ENCODE data around the gene HSPA14.

HSPA14 gene

GRCh38 chr10:14878266-14879123 lies 40.4 kb downstream of the HSPA14 start, which contains the start of gene SUV39H2:
SUV39H2 (plus strand) TSS chr10:14878866; CDS start chr10:14878889, 23 bp downstream.
- Histone ChIP-seq H3F3A (ENCODE audit: insufficient read depth, low read length) (0 out of 2 replicates have a peak, but pooled peaks cover 2% of the 10 kb centered on the region), H2AFZ (ENCODE audit: low read length) (no peak within 1 kb of the TSS; the same call in 1 of the 2 replicates), H3K27ac (ENCODE audit: low read depth, low read length, poor library complexity, severe bottlenecking) (peak within 1 kb of the TSS; percentile 41), H3K79me2 (ENCODE audit: insufficient read depth, low read length) (peaks cover 51% of the 10 kb centered on the region), H3K9me2 (ENCODE audit: low read depth, low read length) (no peaks in the 10 kb centered on the region), H3K9me3 (ENCODE audit: low read length) (no peaks in the 10 kb centered on the region), H3K4me3 (ENCODE audit: low read depth, low read length, poor library complexity, severe bottlenecking) (peak within 1 kb of the TSS; percentile 81), H3K4me1 (ENCODE audit: insufficient read depth, low read length, severe bottlenecking) (peaks cover 30% of the 10 kb centered on the region), H3K36me3 (ENCODE audit: insufficient read depth, low read length) (peaks cover 18% of the 10 kb centered on the region; the same call in 1 of the 2 replicates), H4K20me1 (ENCODE audit: insufficient read depth, low read length) (no peaks in the 10 kb centered on the region), H3K9ac (ENCODE audit: low read length) (peak within 1 kb of the TSS; percentile 91), H3K4me2 (ENCODE audit: low read length) (peak within 1 kb of the TSS; percentile 93), H3K27me3 (ENCODE audit: insufficient read depth, low read length) (no peaks in the 10 kb centered on the region)
- no peak for TF ChIP-seq CTCF (IDR thresholded peaks at IDR 0.05; ENCODE audit: low read length)
- TF ChIP-seq EZH2 (IDR thresholded peaks at IDR 0.05; ENCODE audit: borderline replicate concordance, low read length) = no peak

GRCh38 chr10:14879124-14879927 lies 41.2 kb downstream of the HSPA14 start:
- Histone ChIP-seq H3K4me2 (ENCODE audit: low read length) (peak overlapping the region; percentile 93), H3K27ac (ENCODE audit: low read depth, low read length, poor library complexity, severe bottlenecking) (peak overlapping the region; percentile 35), H3F3A (ENCODE audit: insufficient read depth, low read length) (0 out of 2 replicates have a peak, but pooled peaks cover 2% of the 10 kb centered on the region), H3K4me1 (ENCODE audit: insufficient read depth, low read length, severe bottlenecking) (peaks cover 30% of the 10 kb centered on the region), H3K79me2 (ENCODE audit: insufficient read depth, low read length) (peaks cover 60% of the 10 kb centered on the region), H2AFZ (ENCODE audit: low read length) (no peak overlapping the region), H3K36me3 (ENCODE audit: insufficient read depth, low read length) (peaks cover 26% of the 10 kb centered on the region), H3K9ac (ENCODE audit: low read length) (peak overlapping the region; percentile 91), H3K4me3 (ENCODE audit: low read depth, low read length, poor library complexity, severe bottlenecking) (peak overlapping the region; percentile 81), H3K9me2 (ENCODE audit: low read depth, low read length) (no peaks in the 10 kb centered on the region), H3K27me3 (ENCODE audit: insufficient read depth, low read length) (no peaks in the 10 kb centered on the region), H4K20me1 (ENCODE audit: insufficient read depth, low read length) (no peaks in the 10 kb centered on the region), H3K9me3 (ENCODE audit: low read length) (no peaks in the 10 kb centered on the region)
- no peak for TF ChIP-seq CTCF (IDR thresholded peaks at IDR 0.05; ENCODE audit: low read length)
- no peak for TF ChIP-seq EZH2 (IDR thresholded peaks at IDR 0.05; ENCODE audit: borderline replicate concordance, low read length)

- Histone ChIP-seq H3K4me2 (ENCODE audit: low read length) (peak overlapping the region; percentile 93), H3K36me3 (ENCODE audit: insufficient read depth, low read length) (peaks cover 30% of the 10 kb centered on the region), H3K27ac (ENCODE audit: low read depth, low read length, poor library complexity, severe bottlenecking) (peak overlapping the region; percentile 35), H3K9ac (ENCODE audit: low read length) (peak overlapping the region; percentile 91), H3K9me2 (ENCODE audit: low read depth, low read length) (no peaks in the 10 kb centered on the region), H3K4me1 (ENCODE audit: insufficient read depth, low read length, severe bottlenecking) (peaks cover 30% of the 10 kb centered on the region), H3K9me3 (ENCODE audit: low read length) (no peaks in the 10 kb centered on the region), H3K4me3 (ENCODE audit: low read depth, low read length, poor library complexity, severe bottlenecking) (peak overlapping the region; percentile 81), H2AFZ (ENCODE audit: low read length) (no peak overlapping the region), H3K79me2 (ENCODE audit: insufficient read depth, low read length) (peaks cover 65% of the 10 kb centered on the region), H3F3A (ENCODE audit: insufficient read depth, low read length) (0 out of 2 replicates have a peak, but pooled peaks cover 2% of the 10 kb centered on the region), H3K27me3 (ENCODE audit: insufficient read depth, low read length) (no peaks in the 10 kb centered on the region), H4K20me1 (ENCODE audit: insufficient read depth, low read length) (no peaks in the 10 kb centered on the region)
- no peak for TF ChIP-seq CTCF (IDR thresholded peaks at IDR 0.05; ENCODE audit: low read length)
- TF ChIP-seq EZH2 (IDR thresholded peaks at IDR 0.05; ENCODE audit: borderline replicate concordance, low read length) = no peak
These were observed 41.8 kb downstream of the HSPA14 start for GRCh38 chr10:14879928-14880193.

Data from OCI-LY1 (cell line).